Lung (tissue), 12 donors: Measurements from ENCODE around the gene SAMD5. TPM values are rescaled to one million over a fixed set of nuclear protein-coding genes. Genes with fewer than 3 reads are reported as not detected.

ENCODE experiments used
- ATAC-seq: fragments of 200-7000 bp; cut with Tn5 transposase; one replicate; pipeline ENCODE4 v1.9.1; 2020; ENCODE audit warnings: moderate number of reproducible peaks; ENCODE audit not compliant: insufficient read depth, low FRiP score
- DNase-seq, 3 donors: peaks; one replicate each; pipeline ENCODE4 v3.0.0-alpha.2; 2013 to 2017
- H3K27ac ChIP-seq, 2 donors: one replicate each; pipeline ENCODE4 v1.5.1; 2013; ENCODE audit warnings: mild to moderate bottlenecking in 2 of 2, moderate library complexity in 2 of 2, control low read depth in 1 of 2, inconsistent platforms in 1 of 2, low read depth in 1 of 2, low read length in 1 of 2
- H3K27me3 ChIP-seq, 3 donors: one replicate each; pipeline ENCODE4 v1.5.1; 2013; ENCODE audit warnings: low read length in 2 of 3; ENCODE audit not compliant: control insufficient read depth in 3 of 3, insufficient read depth in 3 of 3
- H3K36me3 ChIP-seq, 4 donors: one replicate each; pipeline ENCODE4 v1.5.1; 2013; ENCODE audit warnings: low read length in 4 of 4, mild to moderate bottlenecking in 1 of 4, moderate library complexity in 1 of 4; ENCODE audit not compliant: control insufficient read depth in 4 of 4, insufficient read depth in 4 of 4
- H3K4me1 ChIP-seq, 5 donors: one replicate each; pipeline ENCODE4 v1.5.1; 2013; ENCODE audit warnings: low read length in 5 of 5, mild to moderate bottlenecking in 2 of 5, moderate library complexity in 1 of 5; ENCODE audit not compliant: control insufficient read depth in 5 of 5, insufficient read depth in 5 of 5
- H3K4me3 ChIP-seq: one replicate; pipeline ENCODE4 v1.5.1; 2013; ENCODE audit warnings: mild to moderate bottlenecking, control low read depth, moderate library complexity
- H3K9ac ChIP-seq, 2 donors: one replicate each; pipeline ENCODE4 v1.5.1; 2013; ENCODE audit warnings: low read length in 2 of 2, control low read depth in 1 of 2; ENCODE audit not compliant: insufficient read depth in 1 of 2
- H3K9me3 ChIP-seq, 4 donors: one replicate each; pipeline ENCODE4 v1.5.1; 2013; ENCODE audit warnings: low read length in 3 of 4, mild to moderate bottlenecking in 1 of 4, moderate library complexity in 1 of 4; ENCODE audit not compliant: control insufficient read depth in 4 of 4, insufficient read depth in 3 of 4
- WGBS, 2 donors: extraction: QIAGEN DNeasy Blood & Tissue Kit; methylation state at CpG; one replicate each; pipeline ENCODE4 v1.1.7; 2013; 5-methylcytosine and 5-hydroxymethylcytosine counted together
- polyA plus RNA-seq, 2 donors: library from polyadenylated mRNA; stranded (reverse); fragments of 200-250 nt; gene quantifications; one replicate each; pipeline ENCODE4 v1.2.1, GENCODE V29; 2013
- total RNA-seq, 2 donors: library from RNA; depleted of rRNA in 1 of 2; stranded (reverse); fragments of >200 nt in 1 of 2; gene quantifications; one replicate each; pipeline ENCODE4 v1.2.1, GENCODE V29; 2014 to 2021
- TF ChIP-seq, protein P1 (sequence below): IDR thresholded peaks from 2 replicates; pipeline ENCODE4 v1.5.1; 2012; ENCODE audit warnings: mild to moderate bottlenecking; ENCODE audit errors: control extremely low read depth, extremely low read depth
- donor health status: control.
- donor health status: control.
- donor health status: Bipolar disorder and iron deficiency.
- donor health status: healthy.
- donor health status: DM: yes; HTN: yes; CAD: no.

SAMD5 gene
- total and polyA plus RNA-seq, 4 donors, result 2.0 to 35.5 (median 6.0) TPM

DNA sequence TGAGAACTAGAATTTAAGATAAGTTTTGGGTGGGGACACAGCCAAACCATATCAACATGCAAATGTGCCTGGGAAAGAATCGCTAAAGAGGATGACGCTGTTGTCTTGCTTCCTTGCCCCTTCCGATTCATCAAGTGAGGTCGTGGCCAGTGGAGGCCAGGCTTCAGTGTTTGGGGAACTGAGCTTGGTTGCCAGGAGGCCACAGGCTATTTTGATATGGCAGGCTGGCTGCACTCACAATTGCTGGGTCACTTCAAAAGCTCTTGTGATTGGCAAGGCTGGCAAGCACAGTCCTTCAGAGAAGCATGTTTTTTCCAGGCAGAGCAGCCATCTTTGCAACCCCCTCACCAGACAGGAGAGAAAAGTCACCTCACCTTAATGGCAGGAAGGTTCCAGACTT, 45.8 kb downstream of the SAMD5 start:
- H3K9ac ChIP-seq, result no peak overlapping the region
- WGBS, 2 donors, result 93% methylated on average over 4 of the region's 4 CpGs
- ATAC-seq (no peak), DNase-seq (no peak)
- H3K36me3 ChIP-seq, result peaks cover 0 to 1% (median under 1%) of the 10 kb centered on the region in 4 donors
- peaks cover 0 to 6% (median 1%) of the 10 kb centered on the region in 4 donors for H3K9me3 ChIP-seq
- no peak overlapping the region for H3K27ac ChIP-seq
- TF ChIP-seq, protein P1, sequence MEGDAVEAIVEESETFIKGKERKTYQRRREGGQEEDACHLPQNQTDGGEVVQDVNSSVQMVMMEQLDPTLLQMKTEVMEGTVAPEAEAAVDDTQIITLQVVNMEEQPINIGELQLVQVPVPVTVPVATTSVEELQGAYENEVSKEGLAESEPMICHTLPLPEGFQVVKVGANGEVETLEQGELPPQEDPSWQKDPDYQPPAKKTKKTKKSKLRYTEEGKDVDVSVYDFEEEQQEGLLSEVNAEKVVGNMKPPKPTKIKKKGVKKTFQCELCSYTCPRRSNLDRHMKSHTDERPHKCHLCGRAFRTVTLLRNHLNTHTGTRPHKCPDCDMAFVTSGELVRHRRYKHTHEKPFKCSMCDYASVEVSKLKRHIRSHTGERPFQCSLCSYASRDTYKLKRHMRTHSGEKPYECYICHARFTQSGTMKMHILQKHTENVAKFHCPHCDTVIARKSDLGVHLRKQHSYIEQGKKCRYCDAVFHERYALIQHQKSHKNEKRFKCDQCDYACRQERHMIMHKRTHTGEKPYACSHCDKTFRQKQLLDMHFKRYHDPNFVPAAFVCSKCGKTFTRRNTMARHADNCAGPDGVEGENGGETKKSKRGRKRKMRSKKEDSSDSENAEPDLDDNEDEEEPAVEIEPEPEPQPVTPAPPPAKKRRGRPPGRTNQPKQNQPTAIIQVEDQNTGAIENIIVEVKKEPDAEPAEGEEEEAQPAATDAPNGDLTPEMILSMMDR, result no peak
- peaks cover 0 to 10% (median 0%) of the 10 kb centered on the region in 5 donors for H3K4me1 ChIP-seq
- H3K27me3 ChIP-seq, result no peaks in the 10 kb centered on the region
- no peak overlapping the region for H3K4me3 ChIP-seq

DNA sequence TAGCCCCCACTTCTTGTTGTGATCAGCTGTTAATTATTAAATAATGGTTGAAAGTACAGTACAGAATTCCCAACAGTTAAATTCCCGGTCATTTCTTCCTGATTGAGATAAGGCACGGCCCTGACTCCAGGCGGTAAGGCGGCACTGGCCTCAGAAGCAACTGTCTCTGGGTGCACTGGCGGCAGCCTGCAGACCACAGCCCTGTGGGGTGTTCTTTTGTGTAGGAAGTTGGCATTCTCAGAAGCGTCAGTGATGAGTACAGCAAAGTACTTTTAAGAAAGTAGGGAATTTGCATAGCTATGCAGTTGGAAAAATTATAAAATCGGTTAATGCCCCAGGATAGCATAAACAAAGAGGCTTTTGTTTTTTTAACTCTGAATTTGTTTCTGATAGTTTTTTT, 50.5 kb downstream of the SAMD5 start:
- no peak for ATAC-seq
- TF ChIP-seq, protein P1, result no peak
- peaks cover 0 to 26% (median 2%) of the 10 kb centered on the region in 5 donors for H3K4me1 ChIP-seq
- peaks cover 0 to 6% (median 1%) of the 10 kb centered on the region in 4 donors for H3K9me3 ChIP-seq
- H3K27me3 ChIP-seq, result no peaks in the 10 kb centered on the region
- no peak overlapping the region for H3K9ac ChIP-seq
- peak; percentile 48 to 65 (median 58) for DNase-seq
- 62 to 81% methylated on average over 7 of the region's 7 CpGs for WGBS, 2 donors
- H3K4me3 ChIP-seq, result no peak overlapping the region
- no peak overlapping the region for H3K27ac ChIP-seq
- no peaks in the 10 kb centered on the region for H3K36me3 ChIP-seq

DNA sequence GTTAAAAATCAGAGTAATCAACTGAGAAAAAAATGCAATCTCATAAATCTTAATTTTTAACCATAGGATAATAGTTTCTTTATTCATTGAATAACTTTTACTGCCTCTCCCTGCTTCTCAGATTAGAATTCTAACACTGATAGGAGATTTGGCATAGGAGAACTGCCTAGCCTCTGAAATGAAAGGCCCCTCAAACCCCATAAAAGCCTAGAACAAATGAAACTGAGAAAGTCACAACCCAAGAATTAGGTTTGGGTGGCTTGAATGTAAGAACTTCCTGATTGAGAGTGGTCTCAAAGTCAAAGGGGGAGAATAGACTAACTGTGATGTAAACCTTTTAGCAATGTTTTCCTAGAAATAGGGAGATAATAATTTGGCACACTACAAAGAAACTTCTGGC, 52.2 kb downstream of the SAMD5 start:
- Histone ChIP-seq H3K27ac (no peak overlapping the region), H3K4me3 (no peak overlapping the region), H3K4me1 (peaks cover 0 to 29% (median 0%) of the 10 kb centered on the region in 5 donors), H3K36me3 (no peaks in the 10 kb centered on the region), H3K9ac (no peak overlapping the region), H3K27me3 (no peaks in the 10 kb centered on the region), H3K9me3 (peaks cover 0 to 6% (median 1%) of the 10 kb centered on the region in 4 donors)
- DNase-seq, result peak in 2 of 3 donors; percentile 39 to 44
- TF ChIP-seq, protein P1, result no peak
- no peak for ATAC-seq

DNA sequence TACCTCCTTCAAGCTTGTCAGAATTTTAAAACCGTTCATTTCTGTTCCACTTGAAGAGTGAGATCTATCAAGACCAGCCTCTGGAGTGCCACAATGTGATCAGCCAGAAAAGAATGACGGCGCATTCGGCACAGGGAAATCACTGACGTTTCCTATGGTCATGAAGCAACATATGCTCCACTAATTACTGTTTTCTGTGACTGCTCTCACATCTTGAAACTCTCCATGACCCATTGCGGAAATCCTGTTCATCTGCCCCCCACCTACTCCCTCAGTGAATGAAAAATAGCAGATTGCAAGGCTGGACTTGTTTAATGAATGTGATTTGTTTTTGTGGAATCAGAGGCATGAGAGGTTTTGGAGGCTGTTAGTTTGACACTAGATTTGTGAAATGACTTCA, 53.2 kb downstream of the SAMD5 start:
- WGBS, 2 donors, result 82 to 87% methylated on average over 6 of the region's 6 CpGs
- Histone ChIP-seq H3K9ac (no peak overlapping the region), H3K27me3 (no peaks in the 10 kb centered on the region), H3K4me1 (peaks cover 0 to 29% (median 0%) of the 10 kb centered on the region in 5 donors), H3K4me3 (no peak overlapping the region), H3K27ac (no peak overlapping the region), H3K9me3 (peaks cover 0 to 6% (median 1%) of the 10 kb centered on the region in 4 donors), H3K36me3 (no peaks in the 10 kb centered on the region)
- ATAC-seq (no peak), DNase-seq (no peak)
- TF ChIP-seq, protein P1, result no peak
